Hair follicular keratinocyte (primary cell): Measurements from ENCODE around the gene LCE2C. TPM values are rescaled to one million over a fixed set of nuclear protein-coding genes. Genes with fewer than 3 reads are reported as not detected.

Source experiments
- total RNA-seq: library from RNA; depleted of rRNA; stranded (reverse); fragments of >200 nt; gene quantifications from 2 replicates; pipeline ENCODE4 v1.2.3, GENCODE V29; 2015

The LCE2C gene
- not detected in 2 replicates for total RNA-seq

DNA sequence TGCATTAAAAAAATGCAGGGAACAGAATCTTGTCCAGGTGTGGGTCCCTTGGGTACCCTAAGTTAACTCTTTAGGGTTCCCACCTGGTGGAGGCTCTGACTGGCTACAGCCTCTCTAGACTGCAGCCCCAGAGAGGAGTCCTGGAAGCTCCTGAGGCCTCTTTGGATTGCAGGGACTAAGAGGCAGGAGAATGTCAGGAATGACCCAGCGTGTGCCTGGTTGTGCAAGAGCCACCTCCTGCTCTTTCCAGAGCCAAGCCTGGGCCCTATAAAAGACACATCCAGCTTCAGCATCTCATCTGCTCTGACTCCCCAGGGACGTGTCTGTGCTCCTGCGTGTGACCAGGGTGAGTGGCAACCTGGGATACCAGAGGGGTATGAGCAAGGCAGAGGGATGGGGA lies at the start of gene LCE2C:
Gene LCE2C (plus strand): TSS at position 297 of the 400 bp plus-strand sequence. CDS start 737 bp downstream, outside the sequence.

DNA sequence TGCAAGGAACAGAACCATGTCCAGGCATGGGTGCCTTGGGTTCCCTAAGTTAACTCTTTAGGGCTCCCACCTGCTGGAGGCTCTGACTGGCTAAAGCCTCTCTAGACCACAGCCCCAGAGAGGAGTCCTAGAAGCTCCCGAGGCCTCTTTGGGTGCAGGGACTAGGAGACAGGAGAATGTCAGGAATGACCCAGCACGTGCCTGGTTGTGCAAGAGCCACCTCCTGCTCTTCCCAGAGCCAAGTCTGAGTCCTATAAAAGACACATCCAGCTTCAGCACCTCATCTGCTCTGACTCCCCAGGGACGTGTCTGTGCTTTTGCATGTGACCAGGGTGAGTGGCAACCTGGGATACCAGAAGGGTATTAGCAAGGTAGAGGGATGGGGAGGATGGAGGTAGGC lies 12.0 kb upstream of the LCE2C start, which contains the start of gene LCE2D:
Gene LCE2D (plus strand): TSS at position 283 of the 400 bp plus-strand sequence. CDS start 726 bp downstream, outside the sequence.

GRCh38 chr1:152685823-152686222 lies 10.7 kb downstream of the LCE2C start, which contains the start of gene LCE2B:
Gene LCE2B (plus strand): TSS chr1:152686123. CDS start chr1:152686844, 721 bp downstream.

GRCh38 chr1:152697701-152698600 lies 22.9 kb downstream of the LCE2C start, which contains the start of gene LCE2A:
Gene LCE2A (plus strand): TSS chr1:152698345. CDS start chr1:152698902, 557 bp downstream.

GRCh38 chr1:152707860-152708259 lies 32.8 kb downstream of the LCE2C start, which contains the start of gene LCE4A:
Gene LCE4A (plus strand): TSS chr1:152708160. CDS start chr1:152709076, 916 bp downstream.

Other genes with a start within 250 kb of the LCE2C start
- not detected in 2 replicates for gene LCE5A, start 164.5 kb upstream of the LCE2C start, total RNA-seq
- 0.23 and 5.9 TPM in 2 replicates for gene CRCT1, start 160.8 kb upstream of the LCE2C start, total RNA-seq
- 0.68 and 1.6 TPM in 2 replicates for gene LCE3E, start 108.5 kb upstream of the LCE2C start, total RNA-seq
- gene LCE3D, start 94.8 kb upstream of the LCE2C start, total RNA-seq, result 6.0 TPM in 1 of 2 replicates, not detected in the other
- not detected in 2 replicates for gene LCE3C, start 75.0 kb upstream of the LCE2C start, total RNA-seq
- not detected in 2 replicates for gene LCE3B, start 61.5 kb upstream of the LCE2C start, total RNA-seq
- not detected in 2 replicates for gene LCE3A, start 52.2 kb upstream of the LCE2C start, total RNA-seq
- gene LCE2D, start 11.9 kb upstream of the LCE2C start, total RNA-seq, result not detected in 2 replicates
- gene LCE2B, start 10.8 kb downstream of the LCE2C start, total RNA-seq, result not detected in 2 replicates
- not detected in 2 replicates for gene LCE2A, start 23.1 kb downstream of the LCE2C start, total RNA-seq
- not detected in 2 replicates for gene LCE4A, start 32.9 kb downstream of the LCE2C start, total RNA-seq
- 0.04 TPM in 1 of 2 replicates, not detected in the other for gene KPRP, start 82.7 kb downstream of the LCE2C start, total RNA-seq
- not detected in 2 replicates for gene LCE1F, start 99.9 kb downstream of the LCE2C start, total RNA-seq
- gene LCE1E, start 111.0 kb downstream of the LCE2C start, total RNA-seq, result 0.91 TPM in 1 of 2 replicates, not detected in the other
- gene LCE1D, start 121.4 kb downstream of the LCE2C start, total RNA-seq, result not detected in 2 replicates
- gene LCE1C, start 131.4 kb downstream of the LCE2C start, total RNA-seq, result 1.1 and 9.9 TPM in 2 replicates
- 0.11 TPM in 1 of 2 replicates, not detected in the other for gene LCE1B, start 136.7 kb downstream of the LCE2C start, total RNA-seq
- gene LCE1A, start 152.2 kb downstream of the LCE2C start, total RNA-seq, result 2.9 TPM in 1 of 2 replicates, not detected in the other
- gene LCE6A, start 167.6 kb downstream of the LCE2C start, total RNA-seq, result not detected in 2 replicates
- not detected in 2 replicates for gene LCE7A, start 184.7 kb downstream of the LCE2C start, total RNA-seq
- gene SMCP, start 203.0 kb downstream of the LCE2C start, total RNA-seq, result not detected in 2 replicates
- 5.2 and 10.2 TPM in 2 replicates for gene IVL, start 233.3 kb downstream of the LCE2C start, total RNA-seq